ENCODE measurements around the gene TXNL4B. TPM values are rescaled to one million over a fixed set of nuclear protein-coding genes. Genes with fewer than 3 reads are reported as not detected.

TXNL4B gene
- total RNA-seq, 1 experiment from 2014 or later = 17.0 TPM

GRCh38 chr16:72044296-72044695 lies 49.1 kb downstream of the TXNL4B start:
- no peak for DNase-seq (ENCODE audit: low spot score)
- in situ Hi-C loops (cut with HindIII; ENCODE audit: low sequenced_read_pairs) = no loop called here

DNA sequence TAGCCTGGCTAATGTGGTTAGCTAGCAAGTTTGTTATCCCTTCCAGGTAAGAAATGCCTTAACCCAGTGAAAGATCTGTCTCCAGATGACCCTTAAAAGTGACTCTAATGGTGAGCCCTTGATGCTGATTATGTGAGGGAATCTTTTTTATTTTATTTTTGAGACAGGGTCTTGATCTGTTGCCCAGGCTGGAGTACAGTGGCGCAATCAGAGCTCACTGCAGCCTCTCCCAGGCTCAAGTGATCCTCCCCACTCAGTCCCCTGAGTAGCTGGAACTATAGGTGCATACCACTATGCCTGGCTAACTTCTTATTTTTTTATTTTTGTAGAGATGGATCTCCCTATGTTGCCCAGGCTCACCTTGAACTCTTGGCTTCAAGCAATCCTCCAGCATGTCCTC lies 49.9 kb downstream of the TXNL4B start:
- in situ Hi-C loops (cut with HindIII; ENCODE audit: low sequenced_read_pairs) = no loop called here
- DNase-seq (ENCODE audit: low spot score) = no peak

GRCh38 chr16:72043058-72043457 lies 50.4 kb downstream of the TXNL4B start:
- in situ Hi-C loops (cut with HindIII; ENCODE audit: low sequenced_read_pairs) = no loop called here
- no peak for DNase-seq (ENCODE audit: low spot score)

DNA sequence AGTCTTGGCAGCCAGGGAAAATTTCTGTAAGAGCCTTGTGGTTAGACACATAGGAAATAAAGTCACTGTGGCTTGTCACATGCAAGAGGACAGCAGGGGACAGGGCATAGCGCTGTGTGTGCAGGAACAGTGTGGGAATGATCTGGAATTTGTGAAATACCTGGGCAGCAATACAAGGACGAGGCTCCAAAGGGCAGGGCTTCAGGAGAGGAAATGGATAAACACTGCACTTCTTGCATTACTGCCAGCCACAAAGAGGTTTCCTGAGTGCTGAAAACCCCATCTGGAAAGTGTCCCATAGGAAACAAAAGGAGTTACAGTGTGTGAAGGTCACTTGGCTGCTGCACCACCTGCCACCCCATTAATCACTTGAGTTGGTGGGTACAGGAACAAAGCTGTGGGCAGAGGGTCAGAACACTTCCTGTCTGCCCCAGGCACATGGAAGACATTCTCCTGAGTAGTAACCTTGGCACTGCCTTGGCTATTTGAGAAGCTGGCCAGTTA lies 51.2 kb downstream of the TXNL4B start:
- in situ Hi-C loops (cut with HindIII; ENCODE audit: low sequenced_read_pairs) = no loop called here
- DNase-seq (ENCODE audit: low spot score) = no peak

DNA sequence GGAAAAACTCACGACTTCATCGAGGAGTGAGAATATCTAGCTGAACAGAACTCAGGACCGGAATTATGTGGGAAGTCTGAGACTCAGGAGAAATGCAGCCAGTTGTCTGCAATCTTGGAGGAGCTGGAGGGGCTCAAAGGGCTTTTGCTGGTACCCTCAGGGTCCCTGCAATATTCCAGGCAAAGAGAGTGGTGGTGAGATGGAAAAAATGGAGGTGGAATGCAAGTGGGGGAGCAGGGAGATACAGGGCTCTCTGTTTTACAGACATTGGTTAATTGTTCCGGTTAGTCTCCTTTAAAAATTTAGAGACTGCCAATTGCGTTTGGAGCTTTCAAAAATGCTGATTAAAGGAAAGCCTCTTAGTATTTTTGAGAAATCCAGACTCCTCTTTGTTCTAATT lies 57.3 kb downstream of the TXNL4B start:
- DNase-seq (ENCODE audit: low spot score) = no peak
- in situ Hi-C loops (cut with HindIII; ENCODE audit: low sequenced_read_pairs) = no loop called here

Other genes with a start within 250 kb of the TXNL4B start
- 5.7 and 6.8 TPM in 2 replicates for gene ATXN1L, start 247.6 kb downstream of the TXNL4B start, total RNA-seq (2014; rRNA removed; shearing (Covaris generic))
- 24.7 and 27.7 TPM in 2 replicates for gene ZNF821, start 209.4 kb downstream of the TXNL4B start, total RNA-seq (2014; rRNA removed; shearing (Covaris generic))
- 162 and 187 TPM in 2 replicates for gene IST1, start 198.1 kb downstream of the TXNL4B start, total RNA-seq (2014; rRNA removed; shearing (Covaris generic))
- gene PKD1L3, start 93.2 kb downstream of the TXNL4B start, total RNA-seq (2014; rRNA removed; shearing (Covaris generic)) = not detected in 2 replicates
- gene DHODH, start 84.9 kb downstream of the TXNL4B start, total RNA-seq (2014; rRNA removed; shearing (Covaris generic)) = 8.4 and 24.5 TPM in 2 replicates
- not detected in 2 replicates for gene HP, start 39.1 kb downstream of the TXNL4B start, total RNA-seq (2014; rRNA removed; shearing (Covaris generic))
- gene HPR, start 30.4 kb downstream of the TXNL4B start, total RNA-seq (2014; rRNA removed; shearing (Covaris generic)) = not detected in 2 replicates
- gene DHX38, start 227 bp upstream of the TXNL4B start, total RNA-seq (2014; rRNA removed; shearing (Covaris generic)) = 46.6 and 71.0 TPM in 2 replicates
- 1.1 and 13.4 TPM in 2 replicates for gene PMFBP1, start 78.5 kb upstream of the TXNL4B start, total RNA-seq (2014; rRNA removed; shearing (Covaris generic))

Measured in G401 (cell line).